ENCODE results near the gene FGFRL1.

DNA sequence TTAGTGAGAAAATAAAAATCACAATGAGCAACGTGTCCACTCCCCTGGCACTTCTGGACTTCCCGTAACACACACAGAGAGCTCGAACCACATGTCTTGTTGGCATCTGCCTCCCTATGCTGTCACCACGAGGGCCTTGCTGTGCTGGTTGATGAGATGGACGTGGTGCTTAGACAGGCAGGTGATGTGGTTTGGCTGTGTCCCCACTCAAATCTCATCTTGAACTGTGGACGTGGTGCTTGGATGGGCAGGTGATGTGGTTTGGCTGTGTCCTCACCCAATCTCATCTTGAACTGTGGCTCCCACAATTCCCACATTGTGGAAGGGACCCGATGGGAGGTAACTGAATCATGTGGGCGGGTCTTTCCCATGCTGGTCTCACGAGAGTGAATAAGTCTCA lies 40.0 kb downstream of the FGFRL1 start:
- TF ChIP-seq, protein P1, sequence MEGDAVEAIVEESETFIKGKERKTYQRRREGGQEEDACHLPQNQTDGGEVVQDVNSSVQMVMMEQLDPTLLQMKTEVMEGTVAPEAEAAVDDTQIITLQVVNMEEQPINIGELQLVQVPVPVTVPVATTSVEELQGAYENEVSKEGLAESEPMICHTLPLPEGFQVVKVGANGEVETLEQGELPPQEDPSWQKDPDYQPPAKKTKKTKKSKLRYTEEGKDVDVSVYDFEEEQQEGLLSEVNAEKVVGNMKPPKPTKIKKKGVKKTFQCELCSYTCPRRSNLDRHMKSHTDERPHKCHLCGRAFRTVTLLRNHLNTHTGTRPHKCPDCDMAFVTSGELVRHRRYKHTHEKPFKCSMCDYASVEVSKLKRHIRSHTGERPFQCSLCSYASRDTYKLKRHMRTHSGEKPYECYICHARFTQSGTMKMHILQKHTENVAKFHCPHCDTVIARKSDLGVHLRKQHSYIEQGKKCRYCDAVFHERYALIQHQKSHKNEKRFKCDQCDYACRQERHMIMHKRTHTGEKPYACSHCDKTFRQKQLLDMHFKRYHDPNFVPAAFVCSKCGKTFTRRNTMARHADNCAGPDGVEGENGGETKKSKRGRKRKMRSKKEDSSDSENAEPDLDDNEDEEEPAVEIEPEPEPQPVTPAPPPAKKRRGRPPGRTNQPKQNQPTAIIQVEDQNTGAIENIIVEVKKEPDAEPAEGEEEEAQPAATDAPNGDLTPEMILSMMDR (conservative IDR thresholded peaks at IDR 0.05 in 1 of 2, IDR thresholded peaks at IDR 0.05 in 1 of 2; ENCODE audit: low read depth in 1 of 2, low read length in 2 of 2): no peak
- TF ChIP-seq EZH2 (IDR thresholded peaks at IDR 0.05; ENCODE audit: low read length, missing control alignments): no peak

All from fibroblast of lung (primary cell).